Stimulated activated CD4-positive, alpha-beta T cell treated with anti-CD3 and anti-CD28 coated beads, Interleukin-2, amount 100 ng/mL, for 48 hours (primary cell): ENCODE data around the gene DDX54.

ENCODE experiments used
- DNase-seq, 2 donors: peaks; one replicate each; pipeline ENCODE4 v3.0.0-alpha.2; 2020

DDX54 gene

GRCh38 chr12:113116875-113117274 lies 68.4 kb downstream of the DDX54 start:
- no peak for DNase-seq

DNA sequence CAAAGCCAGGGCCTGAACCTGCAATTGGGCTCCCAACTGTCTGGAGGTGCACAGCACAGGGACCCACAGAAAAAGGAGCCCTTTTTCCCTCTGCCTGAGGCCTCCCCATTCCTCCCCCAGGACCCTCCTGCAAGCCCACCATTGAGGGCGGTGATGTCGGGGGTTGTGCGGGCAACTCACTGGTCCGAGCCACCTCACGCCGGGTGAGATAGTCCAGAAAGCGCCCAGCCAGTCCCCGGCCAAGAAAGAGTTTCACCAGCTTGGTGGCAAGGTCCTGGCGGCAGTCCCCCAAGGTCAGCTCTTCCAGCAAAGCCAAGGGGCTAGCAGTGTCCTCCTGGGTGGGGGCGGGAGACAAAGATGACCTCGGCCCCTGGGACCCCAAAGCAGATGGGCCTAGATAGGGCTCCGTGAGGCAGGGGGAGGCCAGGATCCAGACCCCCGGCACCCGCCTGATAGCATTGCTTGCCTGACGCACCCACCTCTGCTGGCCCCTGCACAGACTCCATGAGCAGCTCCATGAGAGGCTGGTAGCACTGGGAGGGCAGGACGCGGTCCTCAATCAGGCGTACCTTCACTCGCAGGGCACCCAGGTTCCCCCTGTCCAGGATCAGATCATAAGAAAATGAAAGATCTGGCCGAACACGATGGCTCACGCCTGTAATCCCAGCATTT lies 69.7 kb downstream of the DDX54 start:
- DNase-seq: no peak

GRCh38 chr12:113114447-113115178 lies 70.7 kb downstream of the DDX54 start:
- no peak for DNase-seq

GRCh38 chr12:113113397-113113796 lies 71.9 kb downstream of the DDX54 start:
- DNase-seq: no peak

GRCh38 chr12:113112043-113112899 lies 73.0 kb downstream of the DDX54 start:
- no peak for DNase-seq

GRCh38 chr12:113111247-113111646 lies 74.0 kb downstream of the DDX54 start:
- DNase-seq: no peak

GRCh38 chr12:113109872-113110599 lies 75.2 kb downstream of the DDX54 start:
- DNase-seq: no peak

DNA sequence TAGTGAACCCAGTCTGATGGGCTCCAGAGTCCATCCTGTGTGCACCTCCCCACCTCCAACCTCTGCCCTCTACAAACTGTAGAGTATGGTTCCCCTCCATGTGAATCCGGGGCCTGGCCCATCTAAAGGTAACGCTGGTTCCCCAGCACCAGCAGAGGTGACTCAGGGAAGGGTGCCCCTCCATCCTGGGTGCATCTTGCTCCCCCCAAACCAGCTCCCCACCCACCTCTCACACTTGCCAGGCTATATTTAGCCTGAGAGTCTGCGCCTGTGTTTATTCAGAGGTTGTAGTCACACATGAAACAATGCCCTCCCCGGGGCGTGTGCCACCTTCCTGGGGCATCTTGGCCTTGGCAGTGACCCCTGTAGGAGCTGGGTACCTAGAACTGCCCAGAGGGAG lies 75.9 kb downstream of the DDX54 start:
- DNase-seq: no peak

DNA sequence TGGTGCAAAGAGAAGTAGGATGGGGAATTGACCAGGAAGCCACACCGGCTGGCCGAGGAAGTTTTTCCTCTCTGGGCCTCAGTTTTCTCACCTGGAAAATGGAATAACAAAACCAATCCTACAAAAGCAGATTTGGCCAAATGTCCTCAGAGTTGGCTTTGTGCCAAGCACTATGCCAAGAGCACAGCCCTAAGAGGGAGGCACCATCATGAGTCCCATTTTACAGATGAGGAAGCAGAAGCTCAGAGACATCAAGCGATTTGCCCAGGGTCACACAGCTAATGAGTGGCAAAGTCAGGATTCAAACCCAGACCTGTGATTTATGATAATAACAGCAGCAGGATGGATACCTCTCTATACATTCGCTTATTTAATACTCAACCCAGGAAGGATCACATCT lies 77.0 kb downstream of the DDX54 start:
- no peak for DNase-seq
